ENCODE results near the gene FN1.

DNA sequence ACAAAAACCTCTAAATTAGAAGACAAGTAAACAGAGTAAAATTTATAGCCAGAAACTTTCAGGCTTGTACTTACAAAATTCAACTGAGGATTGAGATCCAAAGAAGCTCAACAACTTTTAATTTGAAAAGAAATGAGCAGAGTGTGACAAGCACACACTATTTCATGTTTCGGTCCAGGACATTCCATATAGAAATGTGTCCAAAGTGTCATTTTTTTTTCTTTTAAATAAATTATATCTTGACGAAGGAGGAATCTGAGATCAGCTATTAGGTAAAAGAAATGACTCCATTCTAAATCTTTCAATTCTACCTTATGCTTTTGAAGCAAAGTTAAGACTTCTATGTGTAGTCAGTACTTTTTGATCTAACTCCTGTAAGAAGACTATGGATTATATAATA is 4.6 kb downstream of the FN1 start:
- TF ChIP-seq CTCF (conservative IDR thresholded peaks at IDR 0.05 in 1 of 2, IDR thresholded peaks at IDR 0.05 in 1 of 2; ENCODE audit: low read depth in 1 of 2, low read length in 2 of 2): no peak
- no peak for TF ChIP-seq EZH2 (IDR thresholded peaks at IDR 0.05; ENCODE audit: low read length, missing control alignments)
